GM12892 (cell line): Measurements from ENCODE around the gene MAGI2.
"Not testable (repeated sequence)": the region's sequence is repeated elsewhere in the genome, so short reads cannot be mapped to it uniquely, and the experiment has no call there.

Source experiments
- POLR2A ChIP-seq: IDR thresholded peaks from 2 replicates; pipeline ENCODE4 v1.6.1; 2011; ENCODE audit warnings: low read depth, low read length, control low read depth
- TAF1 ChIP-seq: IDR thresholded peaks from 2 replicates; pipeline ENCODE4 v1.6.1; 2011; ENCODE audit warnings: low read depth, mild to moderate bottlenecking, control low read depth, low read length, borderline replicate concordance

- TF ChIP-seq POLR2A, TAF1: not testable (repeated sequence)
Observed at GRCh38 chr7:79071187-79071586, 382.3 kb downstream of the MAGI2 start.
